ENCODE results near the gene DUSP10.

Gene DUSP10

DNA sequence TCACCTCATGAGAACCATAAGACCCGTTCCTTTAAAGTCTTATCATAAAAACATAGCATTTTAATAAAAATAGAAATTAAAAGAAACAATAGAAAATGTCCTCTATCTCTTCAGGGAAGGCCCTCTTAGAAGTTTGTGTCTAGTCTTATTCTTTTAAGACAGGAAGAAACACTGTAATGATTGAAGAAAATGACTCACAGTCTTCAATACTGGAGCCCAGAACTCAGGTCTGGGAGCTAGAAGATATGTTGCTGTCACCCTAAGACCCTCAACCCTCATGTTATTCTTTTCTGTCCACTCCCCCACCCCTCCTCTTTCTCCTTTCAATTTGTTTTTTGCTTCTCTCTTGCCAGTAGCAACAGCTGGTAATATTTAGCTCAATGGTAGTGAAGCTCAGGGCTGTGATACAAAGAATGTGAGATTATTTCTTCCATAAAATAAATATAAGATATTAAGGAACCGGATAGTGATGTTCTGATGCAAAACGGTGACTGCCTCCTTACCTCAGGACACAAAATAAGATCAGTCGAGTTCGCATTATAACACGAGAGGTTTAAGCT lies 12.0 kb downstream of the DUSP10 start:
- no peak for DNase-seq

DNA sequence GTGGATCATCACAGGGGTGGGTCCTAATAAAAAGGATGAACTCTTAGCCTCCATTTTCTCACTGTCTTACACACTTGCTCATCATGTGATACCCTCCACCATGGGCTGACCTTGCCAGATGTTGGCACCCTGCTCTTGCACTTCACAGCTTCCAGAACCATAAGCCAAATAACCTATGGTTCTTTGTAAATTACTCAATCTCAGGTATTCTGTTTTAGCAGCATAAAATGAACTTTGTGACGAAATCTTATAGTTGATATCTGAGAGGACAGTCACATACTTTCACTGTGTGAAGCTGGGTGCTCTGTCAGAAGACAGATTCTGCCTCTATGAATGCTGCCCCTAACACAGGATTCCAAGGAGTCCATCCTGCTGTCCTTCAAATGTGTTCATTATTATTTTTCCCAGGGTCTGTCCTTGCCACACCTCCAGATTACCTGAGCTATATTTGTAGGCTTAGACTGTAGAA lies 13.8 kb downstream of the DUSP10 start:
- DNase-seq, result no peak

DNA sequence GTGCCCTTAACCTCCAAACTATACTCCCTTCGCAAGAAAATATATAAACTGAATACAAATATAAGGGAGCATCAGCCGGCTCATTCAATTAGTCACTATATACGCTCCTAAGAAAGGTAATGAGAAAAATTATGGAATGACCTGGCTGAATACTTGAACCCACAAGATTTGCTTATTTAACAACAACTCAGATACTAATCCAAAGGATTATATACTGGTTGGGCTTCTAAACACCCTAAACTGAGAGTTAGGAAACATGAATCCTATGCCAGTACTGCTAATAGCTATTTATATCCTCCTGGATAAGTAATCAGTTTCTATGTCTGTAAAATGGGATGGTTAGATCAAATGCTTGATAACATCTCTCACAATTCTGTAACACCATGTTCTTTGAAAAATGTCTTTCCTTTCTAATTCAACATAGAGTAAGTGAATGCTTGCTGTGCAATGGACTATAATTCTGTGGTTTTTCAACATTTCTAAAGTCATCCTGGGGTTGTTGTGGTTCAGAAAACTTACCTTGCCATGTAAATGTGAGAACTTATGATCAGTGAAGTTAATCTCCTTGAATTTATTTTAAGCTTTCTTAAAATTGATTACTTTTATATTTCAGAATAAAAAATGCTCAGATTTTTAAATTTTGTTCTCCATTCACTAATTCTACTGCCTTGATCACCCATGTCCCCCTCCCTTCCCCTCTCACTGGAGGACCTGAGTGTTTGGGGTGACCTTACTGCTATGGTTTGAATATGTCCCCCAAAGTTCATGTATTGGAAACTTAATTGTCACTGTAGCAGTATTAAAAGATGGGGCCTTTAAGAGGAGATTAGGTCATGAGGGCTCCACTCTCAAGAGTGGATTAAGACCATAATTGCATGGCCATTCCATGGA lies 14.5 kb downstream of the DUSP10 start:
- DNase-seq, result no peak

DNA sequence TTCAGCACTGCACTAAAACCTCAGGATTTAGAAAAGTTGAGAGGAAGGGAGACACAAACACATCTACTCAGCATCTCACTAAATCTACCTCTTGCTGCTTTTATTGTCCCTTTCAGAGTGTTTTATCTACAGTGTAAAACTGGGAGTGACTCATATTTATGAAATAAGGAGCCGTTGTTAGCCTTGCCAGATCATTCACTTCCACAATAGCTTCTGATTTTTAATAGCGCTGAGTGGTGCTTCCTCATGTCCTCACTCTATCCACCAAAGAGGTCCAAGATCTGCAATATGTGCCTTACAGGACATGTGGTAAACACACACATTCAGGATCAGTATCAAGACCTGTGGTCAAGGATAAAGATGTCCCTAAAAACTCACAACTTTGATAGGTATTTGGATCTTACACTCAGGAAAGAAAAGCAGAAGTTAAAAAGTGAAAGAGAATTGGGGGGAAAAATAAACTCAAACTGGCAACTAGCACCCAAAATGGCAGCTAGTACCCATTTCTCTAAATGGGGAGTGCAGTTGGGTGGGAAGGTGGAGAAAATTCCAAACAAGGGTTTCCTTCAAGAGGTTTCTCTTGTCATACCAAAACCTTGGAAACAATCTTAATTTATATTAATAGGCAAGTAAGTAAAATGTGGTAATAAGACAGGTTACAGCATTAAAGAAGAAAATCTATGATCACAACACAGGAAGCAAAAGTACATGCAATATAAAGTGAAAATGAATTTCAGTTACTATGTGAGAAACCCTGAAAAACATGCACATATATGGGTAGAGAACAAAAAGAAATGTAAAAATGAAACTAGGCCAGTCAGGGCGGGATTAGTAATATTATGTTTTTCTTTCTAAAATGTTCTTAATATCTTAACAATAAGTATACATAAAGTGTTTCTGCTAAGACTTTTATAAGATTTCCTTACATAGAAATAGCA lies 15.9 kb downstream of the DUSP10 start:
- DNase-seq, result no peak

DNA sequence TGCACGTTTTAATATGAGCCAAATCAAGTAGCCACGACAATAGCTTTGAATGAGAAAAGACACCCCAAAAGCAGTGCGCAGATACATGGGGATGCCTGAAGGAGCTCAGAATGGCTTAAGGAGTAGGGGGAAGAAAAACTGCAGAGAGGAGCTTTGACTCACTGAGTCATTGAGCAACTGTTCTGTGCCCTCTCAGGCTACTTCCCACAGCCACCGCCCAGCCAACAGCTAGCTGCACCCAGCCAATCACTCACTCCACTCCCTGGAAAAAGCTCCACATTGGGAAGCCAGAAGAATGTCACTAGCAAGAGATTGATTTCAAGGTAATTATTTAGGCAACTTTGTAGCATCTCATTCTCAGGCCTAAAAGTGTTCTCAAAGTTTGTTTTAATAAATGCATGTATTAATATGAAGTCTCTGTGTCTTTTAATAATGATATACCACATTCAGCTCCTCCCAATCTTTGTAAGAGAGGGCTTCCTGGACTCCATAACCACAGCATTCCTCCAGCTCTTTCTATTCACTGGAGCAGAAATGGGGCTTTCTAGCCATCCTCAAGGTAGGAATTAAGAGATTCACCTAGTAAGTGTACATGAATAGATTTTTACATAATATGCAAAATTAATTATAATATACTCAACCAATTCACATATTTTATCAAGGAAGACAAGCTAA lies 16.8 kb downstream of the DUSP10 start:
- no peak for DNase-seq

DNA sequence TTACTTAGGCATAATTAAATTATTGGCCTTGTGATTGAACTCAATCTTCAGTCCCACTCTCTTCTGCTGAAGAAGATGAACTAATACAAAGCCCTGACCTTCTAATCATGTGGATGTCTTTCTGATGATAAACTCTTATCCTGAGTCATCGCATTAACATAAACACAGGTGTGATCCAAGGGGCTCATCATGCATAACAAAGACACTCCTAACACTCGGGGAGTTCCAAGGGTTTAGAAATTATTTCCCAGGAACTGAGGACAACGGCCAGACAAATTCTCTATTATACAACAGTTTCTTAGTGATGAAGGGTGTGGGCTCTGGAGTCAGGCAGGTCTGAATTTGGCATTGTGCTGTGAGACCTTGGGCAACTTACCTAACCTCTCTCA lies 18.0 kb downstream of the DUSP10 start:
- DNase-seq, result no peak

DNA sequence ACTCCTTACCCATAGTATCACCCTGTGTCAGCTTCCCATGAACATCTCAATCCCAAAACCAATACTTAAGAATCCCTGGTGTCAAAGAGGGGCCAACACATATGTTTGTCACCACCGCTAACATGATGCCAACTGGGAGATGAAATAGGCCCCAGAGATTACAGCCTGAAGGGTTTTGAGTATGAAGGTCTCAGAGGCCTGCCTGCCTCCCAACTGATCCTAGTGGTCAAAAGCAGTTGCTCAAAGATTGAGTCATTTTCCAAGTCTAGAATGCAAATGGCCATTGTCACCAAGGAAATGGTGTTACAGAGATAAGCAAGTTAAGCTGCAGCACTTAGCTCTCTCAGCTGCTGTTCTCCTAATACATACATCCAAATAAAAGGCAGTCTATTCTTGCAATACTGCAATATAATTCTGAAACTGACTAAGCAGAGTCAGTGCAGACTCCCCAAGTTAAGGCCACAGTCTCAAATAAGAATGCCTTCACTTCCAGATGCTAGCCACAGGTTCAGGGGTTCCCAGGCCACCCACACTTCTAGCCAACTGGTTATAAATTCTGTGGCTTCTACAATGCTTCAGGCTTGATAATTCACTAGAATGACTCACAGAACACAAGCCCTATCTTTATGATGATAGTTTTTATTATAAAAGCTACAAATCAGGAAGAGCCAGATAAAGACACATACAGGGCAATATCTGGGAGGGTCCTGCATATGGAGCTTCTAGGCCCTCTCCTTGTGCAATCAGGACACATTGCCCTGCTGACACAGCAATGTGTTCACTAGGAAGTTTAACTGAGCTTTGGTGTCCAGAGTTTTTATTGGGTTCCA lies 18.7 kb downstream of the DUSP10 start:
- no peak for DNase-seq

DNA sequence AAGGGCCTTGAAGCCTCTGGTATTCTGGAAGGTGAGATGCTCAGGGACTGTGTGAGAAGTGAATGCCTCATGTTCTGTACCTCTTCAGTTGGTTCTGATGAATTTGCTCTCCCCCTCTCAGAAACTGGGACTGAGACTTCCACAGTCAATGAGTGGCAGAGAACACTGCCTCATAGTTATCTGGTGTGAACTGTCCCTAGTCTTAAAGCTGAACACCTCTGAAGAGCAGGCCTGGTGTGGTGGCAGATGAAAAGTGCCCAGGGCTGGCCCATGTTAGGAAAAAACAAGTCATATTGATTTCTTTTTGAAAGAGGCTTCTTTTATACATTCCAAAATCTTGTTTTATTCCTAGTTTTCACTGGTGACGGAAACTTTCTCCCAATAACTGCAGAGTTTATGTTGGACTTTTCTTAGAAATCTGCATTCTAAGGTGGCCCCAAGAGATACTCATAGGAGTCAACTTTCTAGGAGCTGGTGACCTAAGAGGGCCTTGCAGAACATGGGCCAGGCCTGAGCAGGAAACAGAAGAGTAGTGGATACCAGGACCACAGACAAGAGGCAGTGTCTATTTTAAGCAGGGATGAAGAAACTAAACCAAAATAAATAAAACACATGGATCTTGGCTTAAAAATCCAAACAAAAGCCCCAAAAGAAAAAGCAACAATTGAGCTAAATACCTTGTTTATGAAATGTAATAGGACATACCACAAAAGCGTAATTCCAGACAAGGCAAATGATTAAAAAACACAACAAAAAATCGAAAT lies 19.5 kb downstream of the DUSP10 start:
- no peak for DNase-seq

DNA sequence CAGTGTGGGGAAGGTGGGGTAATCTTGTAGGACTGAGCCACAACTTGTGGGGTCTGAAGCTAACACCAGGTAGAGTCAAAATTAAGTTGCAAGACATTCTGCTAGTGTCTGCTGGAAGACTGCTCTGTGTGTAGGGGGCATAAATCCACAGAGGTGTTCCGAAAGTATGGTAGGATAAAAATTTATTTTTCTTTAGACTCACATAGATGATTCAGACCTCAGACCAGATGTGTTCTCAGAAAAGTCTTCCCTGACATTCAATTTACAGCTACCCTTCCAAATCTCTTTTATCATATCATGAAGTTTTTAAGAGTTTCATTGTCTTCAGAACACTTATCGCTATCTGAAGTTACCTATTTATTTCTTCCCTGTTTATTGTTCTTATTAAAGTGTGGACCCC lies 21.3 kb downstream of the DUSP10 start:
- DNase-seq, result no peak

DNA sequence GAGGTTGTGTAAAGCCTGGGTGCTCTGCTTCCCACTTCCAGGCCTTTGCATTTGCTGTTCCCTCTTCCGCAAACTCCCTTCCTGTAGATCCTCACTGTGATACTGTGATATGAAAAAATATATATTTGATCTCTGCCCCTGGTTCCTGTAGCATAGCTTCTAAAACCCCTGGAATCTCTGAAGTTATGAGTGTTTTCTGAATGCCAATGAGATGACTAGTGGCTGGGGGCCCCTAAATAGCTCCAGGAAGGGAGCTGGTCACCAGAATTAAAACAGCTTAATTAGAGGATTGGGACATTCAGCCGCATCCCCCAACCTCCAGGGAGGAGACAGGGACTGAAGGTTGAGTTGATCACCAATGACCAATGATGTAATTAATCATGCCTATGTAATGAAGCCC lies 21.9 kb downstream of the DUSP10 start:
- no peak for DNase-seq

DNA sequence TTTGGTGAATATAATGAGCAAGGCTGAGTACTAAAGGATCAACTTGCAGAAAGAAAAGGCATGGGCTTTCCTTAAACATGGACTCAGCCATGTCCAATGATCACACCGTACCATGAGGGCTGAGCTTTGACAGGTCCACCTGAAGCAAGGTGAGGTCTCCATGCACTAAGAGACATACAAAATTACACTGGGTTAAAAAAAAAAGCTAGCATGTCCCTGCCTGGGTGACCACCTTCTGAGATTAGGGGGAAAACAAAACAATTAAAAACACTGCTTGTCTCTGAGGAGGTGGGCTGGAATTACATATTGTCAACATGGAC lies 22.7 kb downstream of the DUSP10 start:
- DNase-seq, result no peak

DNA sequence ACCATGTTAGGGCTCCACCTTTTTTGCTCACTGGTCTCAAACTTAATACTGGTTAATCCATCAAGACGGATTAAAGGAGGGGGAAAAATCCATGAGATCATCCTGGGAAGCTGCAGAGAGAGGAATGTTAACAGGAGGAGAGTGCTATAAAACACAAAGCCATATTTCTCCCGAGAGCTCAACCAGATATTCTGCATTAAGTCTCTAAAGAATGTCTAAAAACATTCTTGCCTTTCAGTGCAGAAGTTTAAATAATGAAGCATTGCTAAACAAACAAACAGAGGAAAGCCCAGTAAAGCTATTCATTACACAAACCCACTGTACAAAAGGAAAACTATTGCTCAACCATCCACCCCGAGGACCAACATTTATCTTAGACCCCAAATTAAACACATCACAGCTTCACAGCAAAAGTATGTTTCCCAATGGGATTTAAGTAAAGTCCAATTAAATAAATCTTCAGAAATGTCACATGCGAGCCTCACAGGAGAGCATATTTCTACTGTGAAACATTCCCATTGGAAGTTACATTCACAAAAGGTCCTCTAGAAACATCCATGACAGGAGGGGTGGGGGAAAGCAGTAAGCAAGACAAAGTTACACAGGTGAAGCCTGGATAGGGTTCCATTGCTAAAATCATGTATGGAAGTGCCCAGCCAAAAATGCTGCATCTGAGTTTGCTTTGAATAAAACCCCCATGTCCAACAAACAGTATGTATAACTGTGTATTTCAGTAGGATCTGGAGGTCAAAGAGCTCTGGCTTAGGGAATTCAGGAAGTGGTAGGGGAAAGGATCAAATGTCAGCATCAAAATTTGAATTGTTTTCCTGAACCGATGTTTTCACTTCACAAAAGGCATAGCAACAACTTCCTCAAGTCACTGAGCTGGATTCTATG lies 23.3 kb downstream of the DUSP10 start:
- no peak for DNase-seq

DNA sequence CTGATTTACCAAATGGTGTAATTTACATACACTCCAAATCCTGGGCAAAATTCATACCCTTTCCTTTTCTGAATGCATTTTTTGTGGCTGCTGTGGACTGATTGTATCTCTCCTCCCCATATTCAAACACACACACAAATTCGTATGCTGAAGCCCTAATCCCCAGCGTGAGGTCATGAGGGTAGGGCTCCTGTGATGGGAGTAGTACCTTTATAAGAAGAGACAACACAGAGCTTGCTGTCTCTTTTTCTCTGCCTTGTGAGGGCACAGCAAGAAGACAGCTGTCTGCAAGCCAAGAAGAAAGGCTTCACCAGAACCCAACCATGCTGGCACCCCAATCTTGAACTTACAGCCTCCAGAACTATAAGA lies 24.4 kb downstream of the DUSP10 start:
- no peak for DNase-seq

DNA sequence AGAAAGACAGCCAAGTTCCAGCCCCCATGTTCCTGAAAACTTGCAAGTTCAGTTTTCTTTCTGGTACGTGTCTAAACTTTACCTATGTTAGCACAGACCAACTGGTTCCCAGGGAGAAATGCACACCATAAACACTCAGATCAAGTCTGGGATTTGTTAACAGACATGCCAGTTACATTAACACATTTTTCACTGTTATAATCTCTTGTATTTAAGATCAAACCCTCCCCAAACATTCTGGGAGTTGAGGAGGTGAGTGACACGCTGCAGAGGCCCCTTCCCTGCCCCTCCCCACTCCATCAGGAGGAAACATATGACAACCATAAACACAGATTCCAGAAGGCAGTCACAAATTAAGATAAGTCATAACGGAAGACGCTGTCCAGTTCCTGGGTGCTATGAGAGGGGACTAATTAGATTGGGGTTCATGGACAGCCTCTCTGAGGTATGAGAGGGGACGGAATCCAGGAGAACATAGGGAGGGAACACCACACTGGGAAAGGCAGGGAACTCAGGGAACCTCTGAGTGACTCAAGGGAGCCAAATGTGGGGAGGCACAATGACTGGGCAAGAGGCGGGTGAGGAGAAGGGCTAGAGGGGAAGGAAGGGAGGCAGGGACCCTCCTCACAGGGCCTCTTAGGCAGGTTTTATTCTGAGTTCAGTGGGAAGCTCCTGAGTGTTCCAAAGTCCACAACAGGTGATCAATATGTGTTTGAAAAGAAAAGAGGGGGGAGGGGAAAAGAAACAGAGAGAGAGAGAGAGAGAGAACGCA lies 25.0 kb downstream of the DUSP10 start:
- no peak for DNase-seq

DNA sequence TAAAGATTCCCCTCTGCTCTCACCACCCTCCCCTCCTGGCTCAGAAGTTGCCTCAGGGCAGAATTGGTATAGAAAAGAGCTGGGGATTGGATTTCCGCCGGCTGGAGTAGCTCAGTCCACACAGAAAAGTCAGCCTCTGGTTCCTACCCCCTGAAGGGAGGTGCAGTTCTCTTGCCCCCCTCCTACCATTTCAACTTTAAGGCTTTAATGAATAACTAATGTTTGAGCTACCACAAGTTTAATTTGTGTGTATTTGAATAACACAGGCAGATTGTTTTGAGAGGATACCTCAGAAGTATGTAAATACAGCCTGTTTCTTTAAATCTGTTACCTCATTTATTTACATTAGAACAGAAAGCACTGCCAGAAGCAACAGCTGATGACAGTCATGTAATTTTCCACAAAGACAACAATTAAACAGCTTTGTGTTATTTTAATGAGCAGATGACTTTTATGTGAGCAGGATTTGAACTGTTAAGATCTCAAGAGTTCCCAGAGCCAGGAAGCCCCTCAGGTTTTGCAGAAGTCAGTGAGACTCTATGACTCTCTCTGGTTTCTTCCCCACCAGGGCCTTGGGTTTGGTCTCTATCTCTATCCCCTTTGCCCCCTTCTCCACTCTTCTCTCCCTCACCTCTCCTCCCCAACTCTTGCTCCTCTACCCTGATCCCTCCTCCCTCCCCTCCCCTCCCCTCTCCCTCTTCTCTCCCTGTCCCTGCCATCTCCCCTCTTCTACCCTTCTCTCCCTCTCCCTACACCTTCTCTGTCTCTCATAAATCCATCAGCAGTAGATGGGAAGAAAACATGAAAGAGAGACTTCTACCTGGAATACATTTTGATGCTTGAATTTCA lies 26.3 kb downstream of the DUSP10 start:
- DNase-seq, result no peak

DNA sequence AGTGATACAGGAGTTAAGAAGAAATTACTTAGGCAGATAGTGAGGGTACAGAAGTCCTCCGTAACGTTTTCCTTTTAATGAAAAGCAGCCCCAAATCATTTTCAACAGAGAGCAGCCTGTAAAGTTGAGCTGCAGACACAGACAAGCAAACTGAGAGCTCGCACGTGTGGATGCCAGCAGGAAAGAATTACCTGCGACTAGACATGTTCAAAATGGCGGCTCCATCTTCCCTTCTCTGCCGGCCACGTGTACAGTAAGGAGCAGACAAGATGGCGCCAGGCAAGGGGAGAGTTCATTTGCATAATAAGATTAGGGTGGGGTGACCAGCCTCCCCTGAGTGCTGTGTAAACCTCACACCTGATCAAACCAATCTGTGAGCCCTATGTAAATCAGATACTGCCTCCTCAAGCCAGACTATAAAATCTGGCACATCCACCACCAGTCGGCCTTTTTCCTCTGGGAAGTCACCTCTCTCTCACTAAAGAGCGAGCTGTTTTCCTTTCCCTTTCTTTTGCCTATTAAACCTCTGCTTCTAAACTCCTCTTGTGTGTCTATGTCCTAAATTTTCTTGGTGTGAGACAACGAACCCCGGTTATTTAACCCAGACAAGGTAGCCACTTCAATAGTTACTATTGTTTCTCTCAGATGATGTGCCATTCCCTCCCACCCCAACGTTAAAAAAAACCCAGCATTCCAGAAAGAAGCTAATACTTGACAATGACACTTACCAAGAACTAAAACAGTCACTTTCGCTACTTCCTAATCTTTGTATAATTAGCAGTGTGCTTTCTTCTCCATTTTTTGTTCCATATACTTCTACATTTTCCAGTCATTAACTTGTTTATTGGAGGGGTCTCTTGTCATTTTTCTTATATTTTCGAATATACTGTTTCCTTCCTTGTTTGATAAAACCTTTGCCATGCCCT lies 27.4 kb downstream of the DUSP10 start:
- DNase-seq, result no peak

DNA sequence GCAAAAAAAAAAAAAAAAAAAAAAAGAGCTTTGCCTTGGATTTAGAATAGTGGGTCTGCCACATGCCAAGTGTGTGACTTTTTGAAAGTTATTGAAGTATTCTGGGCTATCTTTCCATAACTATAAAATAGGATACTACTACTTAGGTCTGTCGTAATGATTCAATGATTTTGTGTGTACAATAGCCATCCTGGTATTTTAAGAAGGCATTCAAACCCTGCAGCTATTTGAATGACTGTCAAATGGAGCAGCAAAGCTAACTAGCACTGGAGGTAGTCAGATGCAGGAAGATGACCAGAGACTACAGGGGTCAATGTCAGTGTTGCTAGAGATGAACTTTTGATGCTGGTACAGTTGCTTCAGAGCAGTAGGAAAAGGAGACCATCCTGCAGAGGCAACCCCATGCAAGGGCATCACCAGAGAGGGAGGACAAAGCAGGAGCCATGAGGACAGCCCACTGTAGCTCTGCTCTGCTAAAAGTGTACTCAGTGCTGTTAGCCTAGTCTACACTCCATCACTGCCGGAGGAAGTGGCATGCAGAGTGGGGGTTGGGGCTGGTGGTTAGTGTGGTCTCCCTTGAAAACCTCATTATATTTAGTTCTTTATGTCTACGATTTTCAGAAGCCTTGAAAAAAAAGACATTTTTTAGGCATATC lies 29.0 kb downstream of the DUSP10 start:
- DNase-seq, result no peak

All from NCI-H1092 (cell line).